CD14-positive monocyte (primary cell): ENCODE results near the gene ATP5F1D. TPM values are rescaled to one million over a fixed set of nuclear protein-coding genes. Genes with fewer than 3 reads are reported as not detected.

ENCODE experiments used
- DNase-seq, 3 donors: peaks; one replicate each; pipeline ENCODE4 v3.0.0-alpha.2; 2011 to 2022
- H2AFZ ChIP-seq: 2 replicates; pipeline ENCODE4 v1.6.0; 2012; ENCODE audit warnings: mild to moderate bottlenecking, low read depth, low read length, inconsistent platforms; ENCODE audit not compliant: insufficient read depth, poor library complexity, severe bottlenecking
- H3K27ac ChIP-seq, 2 donors: 1 replicate in 1 of 2; 2 replicates in 1 of 2; pipeline ENCODE4 v1.5.1; 2012 to 2013; ENCODE audit warnings: low read length in 2 of 2, control low read depth in 1 of 2, inconsistent platforms in 1 of 2, low read depth in 1 of 2, mild to moderate bottlenecking in 1 of 2
- H3K27me3 ChIP-seq, 2 donors: one replicate each; pipeline versions ENCODE4 v1.6.0 to v1.6.1; 2011 to 2013; ENCODE audit warnings: low read length in 2 of 2; ENCODE audit not compliant: control insufficient read depth in 2 of 2, insufficient read depth in 2 of 2
- H3K36me3 ChIP-seq, 2 donors: replicated peaks in 1 of 2; 1 replicate in 1 of 2; 2 replicates in 1 of 2; pipeline versions ENCODE4 v1.5.1 to v1.6.1; 2012 to 2013; ENCODE audit warnings: low read length in 2 of 2, control low read depth in 1 of 2, inconsistent platforms in 1 of 2, mild to moderate bottlenecking in 1 of 2; ENCODE audit not compliant: insufficient read depth in 2 of 2, control insufficient read depth in 1 of 2
- H3K4me1 ChIP-seq, 2 donors: 1 replicate in 1 of 2; 2 replicates in 1 of 2; pipeline versions ENCODE4 v1.5.1 to v1.6.1; 2012 to 2013; ENCODE audit warnings: low read length in 2 of 2, control low read depth in 1 of 2, inconsistent platforms in 1 of 2, mild to moderate bottlenecking in 1 of 2, moderate library complexity in 1 of 2; ENCODE audit not compliant: insufficient read depth in 2 of 2, control insufficient read depth in 1 of 2
- H3K4me2 ChIP-seq: replicated peaks from 2 replicates; pipeline ENCODE3; 2012; ENCODE audit warnings: low read length, moderate library complexity, mild to moderate bottlenecking; ENCODE audit not compliant: poor library complexity, severe bottlenecking; ENCODE audit errors: extremely low read depth
- H3K4me3 ChIP-seq, 3 experiments: fragments of 200-600 bp in 1 of 3; sonication (generic) in 1 of 3; replicated peaks in 1 of 3; 1 replicate in 2 of 3; 2 replicates in 1 of 3; pipeline ENCODE4 v1.5.1; 2011 to 2013; ENCODE audit warnings: low read length in 3 of 3, mild to moderate bottlenecking in 3 of 3, control low read depth in 2 of 3, low read depth in 2 of 3, inconsistent platforms in 1 of 3, moderate library complexity in 1 of 3
- H3K79me2 ChIP-seq: 2 replicates; pipeline ENCODE4 v1.6.0; 2012; ENCODE audit warnings: mild to moderate bottlenecking, control low read depth, inconsistent platforms, low read length, moderate library complexity; ENCODE audit not compliant: insufficient read depth
- H3K9ac ChIP-seq: 2 replicates; pipeline ENCODE4 v1.6.0; 2017; ENCODE audit warnings: low read length, mild to moderate bottlenecking; ENCODE audit not compliant: insufficient read depth, poor library complexity, severe bottlenecking
- H3K9me3 ChIP-seq, 2 donors: replicated peaks in 1 of 2; 1 replicate in 1 of 2; 2 replicates in 1 of 2; pipeline versions ENCODE4 v1.5.1 to v1.6.1; 2012 to 2013; ENCODE audit warnings: low read length in 2 of 2, control low read depth in 1 of 2; ENCODE audit not compliant: control insufficient read depth in 1 of 2, insufficient read depth in 1 of 2
- H4K20me1 ChIP-seq: 2 replicates; pipeline ENCODE4 v1.6.0; 2012; ENCODE audit warnings: mild to moderate bottlenecking, low read length, control low read depth, moderate library complexity; ENCODE audit not compliant: insufficient read depth
- H3K27ac Mint-ChIP-seq, 7 donors: one replicate each; pipeline ENCODE4 v1.8.0; 2020; ENCODE audit warnings: mild to moderate bottlenecking in 7 of 7, mixed read lengths in 7 of 7, moderate library complexity in 6 of 7, inconsistent platforms in 2 of 7
- H3K27me3 Mint-ChIP-seq, 3 donors: one replicate each; pipeline ENCODE4 v1.8.0; 2021 to 2022; ENCODE audit warnings: low read depth in 3 of 3, mild to moderate bottlenecking in 3 of 3, mixed read lengths in 3 of 3, moderate library complexity in 3 of 3, inconsistent platforms in 1 of 3
- H3K36me3 Mint-ChIP-seq, 2 donors: one replicate each; pipeline ENCODE4 v1.8.0; 2020; ENCODE audit warnings: mixed read lengths in 2 of 2, inconsistent platforms in 1 of 2, mild to moderate bottlenecking in 1 of 2
- H3K4me1 Mint-ChIP-seq: one replicate; pipeline ENCODE4 v1.8.0; 2020; ENCODE audit warnings: mild to moderate bottlenecking, mixed read lengths
- H3K4me3 Mint-ChIP-seq, 2 donors: one replicate each; pipeline ENCODE4 v1.8.0; 2020; ENCODE audit warnings: mild to moderate bottlenecking in 2 of 2, mixed read lengths in 2 of 2, moderate library complexity in 1 of 2
- H3K9me3 Mint-ChIP-seq, 7 donors: one replicate each; pipeline ENCODE4 v1.8.0; 2020 to 2022; ENCODE audit warnings: mixed read lengths in 7 of 7, mild to moderate bottlenecking in 6 of 7, moderate library complexity in 6 of 7, inconsistent platforms in 2 of 7
- WGBS: methylation state at CpG from one replicate; pipeline ENCODE4 v1.1.5; 2013; ENCODE audit warnings: missing lambda C conversion rate; ENCODE audit not compliant: insufficient coverage; 5-methylcytosine and 5-hydroxymethylcytosine counted together
- intact Hi-C, 2 donors: fragments of 100-400 bp; cut with micrococcal nuclease; formaldehyde crosslinking; loops; one replicate each; pipeline versions ENCODE4 v1.15.0 to v1.15.1; 2023
- polyA plus RNA-seq, 3 donors: library from polyadenylated mRNA; depleted of rRNA in 1 of 3; unstranded in 2 of 3; stranded (reverse) in 1 of 3; fragments of 300-500 nt in 2 of 3; fragments of >200 nt in 1 of 3; fragmentation: Illumina TruSeq in 2 of 3; gene quantifications; 1 replicate in 2 of 3; 2 replicates in 1 of 3; pipeline ENCODE4 v1.2.3, GENCODE V29; 2012 to 2021
- TF ChIP-seq, protein P1 (sequence below): fragments of 200-600 bp; IDR thresholded peaks from one replicate; pipeline ENCODE4 v1.8.0; 2022; ENCODE audit warnings: antibody characterized with exemption, mild to moderate bottlenecking

ATP5F1D gene
- polyA plus RNA-seq, 3 donors, result 122 to 160 (median 143) TPM

DNA sequence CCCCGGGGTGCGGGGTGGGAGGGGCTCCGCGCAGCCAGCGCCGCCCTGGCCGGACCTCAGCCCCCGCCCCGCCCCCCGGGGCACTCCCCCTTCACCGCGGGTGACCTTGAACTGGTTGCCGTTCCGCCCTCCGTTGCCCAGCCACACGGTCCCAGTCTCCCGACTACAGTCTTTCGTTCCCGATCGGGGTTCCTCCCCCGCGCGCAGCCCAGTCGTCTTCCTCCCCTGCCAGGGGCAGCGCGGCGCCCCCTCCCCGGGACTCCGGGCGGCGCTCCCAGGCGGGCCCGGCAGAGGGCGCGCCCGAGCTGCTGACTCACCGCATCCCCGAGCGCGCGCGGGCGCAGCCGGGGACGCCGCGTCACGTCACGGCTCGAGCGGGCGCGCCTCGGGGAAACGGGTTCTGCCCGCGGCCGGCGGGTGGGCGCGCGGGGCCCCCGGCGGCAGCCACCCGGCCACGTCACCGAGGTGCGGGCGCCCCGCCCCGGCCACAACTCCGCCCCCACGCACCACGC is 7.3 kb downstream of the ATP5F1D start:
- no peak overlapping the region for H2AFZ ChIP-seq

DNA sequence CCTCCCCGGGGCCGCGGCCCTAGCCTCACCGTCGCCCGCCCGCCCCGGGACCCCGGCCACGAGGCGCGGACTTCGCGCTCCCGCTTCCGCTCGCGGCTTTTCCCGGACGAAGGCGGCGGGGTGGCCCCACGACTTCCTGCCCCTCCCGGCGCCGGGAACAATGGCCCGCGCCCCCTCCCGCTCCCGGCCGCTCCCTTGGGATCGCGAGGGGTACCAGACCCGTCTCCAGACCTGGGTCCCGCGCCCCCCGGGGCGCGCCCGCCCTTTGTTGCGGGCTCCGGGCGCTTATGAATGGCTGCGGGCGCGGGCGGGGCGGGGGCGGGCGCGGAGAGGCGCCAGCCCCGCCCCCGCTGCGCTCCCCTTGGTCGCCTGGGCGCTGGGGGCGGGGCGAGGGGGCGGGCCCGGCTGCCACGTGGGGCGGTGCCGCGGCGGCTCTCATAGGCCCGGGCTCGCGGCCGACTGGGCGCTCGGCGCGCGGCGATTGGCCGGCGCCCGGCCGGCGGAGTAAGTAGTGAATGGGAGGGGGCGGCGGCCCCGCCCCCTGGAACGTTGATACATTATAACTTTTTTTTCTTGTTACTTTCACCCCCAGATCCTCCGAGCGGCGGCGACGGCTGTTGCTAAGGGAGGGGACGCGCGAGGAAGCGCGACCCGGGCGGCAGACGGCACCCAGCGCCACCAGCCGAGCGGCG is 7.9 kb downstream of the ATP5F1D start:
- H3K4me1 ChIP-seq, result peaks cover 38 to 46% of the 10 kb centered on the region in 2 donors
- peak overlapping the region; percentile 84 for H3K4me3 Mint-ChIP-seq

More for the DNA sequence above, 7.3 kb downstream of the ATP5F1D start:
- H3K27ac ChIP-seq, result peak overlapping the region; percentile 92 to 95
- Mint-ChIP-seq H3K4me3 (peak overlapping the region; percentile 76 to 87), H3K27me3 (peaks cover 0 to 6% (median 0%) of the 10 kb centered on the region in 3 donors), H3K9me3 (peaks cover 0 to 2% (median 0%) of the 10 kb centered on the region in 7 donors), H3K4me1 (peaks cover 22% of the 10 kb centered on the region), H3K36me3 (peaks cover 8 to 16% of the 10 kb centered on the region in 2 donors), H3K27ac (peak overlapping the region; percentile 85 to 97 (median 95))
- peak overlapping the region; percentile 97 for H3K9ac ChIP-seq
- peak overlapping the region; percentile 59 to 99 (median 83) for H3K4me3 ChIP-seq
- H3K9me3 ChIP-seq, result no peaks in the 10 kb centered on the region
- intact Hi-C loops, result loop anchor here in 1 of 2 donors (10.0 kb wide), 3 partner anchors 144 to 384 kb away; partner anchors contain the start of genes ARID3A and GPX4
- H3K4me1 ChIP-seq, result peaks cover 38 to 46% of the 10 kb centered on the region in 2 donors
- WGBS, result under 1% methylated on average over 61 of the region's 74 CpGs
- H4K20me1 ChIP-seq, result peaks cover 54% of the 10 kb centered on the region
- peaks cover 10 to 16% of the 10 kb centered on the region in 2 donors for H3K36me3 ChIP-seq
- H3K27me3 ChIP-seq, result no peaks in the 10 kb centered on the region
- peak; percentile 76 to 87 (median 77) for DNase-seq
- peak overlapping the region; percentile 75 for H3K4me2 ChIP-seq
- TF ChIP-seq, protein P1, sequence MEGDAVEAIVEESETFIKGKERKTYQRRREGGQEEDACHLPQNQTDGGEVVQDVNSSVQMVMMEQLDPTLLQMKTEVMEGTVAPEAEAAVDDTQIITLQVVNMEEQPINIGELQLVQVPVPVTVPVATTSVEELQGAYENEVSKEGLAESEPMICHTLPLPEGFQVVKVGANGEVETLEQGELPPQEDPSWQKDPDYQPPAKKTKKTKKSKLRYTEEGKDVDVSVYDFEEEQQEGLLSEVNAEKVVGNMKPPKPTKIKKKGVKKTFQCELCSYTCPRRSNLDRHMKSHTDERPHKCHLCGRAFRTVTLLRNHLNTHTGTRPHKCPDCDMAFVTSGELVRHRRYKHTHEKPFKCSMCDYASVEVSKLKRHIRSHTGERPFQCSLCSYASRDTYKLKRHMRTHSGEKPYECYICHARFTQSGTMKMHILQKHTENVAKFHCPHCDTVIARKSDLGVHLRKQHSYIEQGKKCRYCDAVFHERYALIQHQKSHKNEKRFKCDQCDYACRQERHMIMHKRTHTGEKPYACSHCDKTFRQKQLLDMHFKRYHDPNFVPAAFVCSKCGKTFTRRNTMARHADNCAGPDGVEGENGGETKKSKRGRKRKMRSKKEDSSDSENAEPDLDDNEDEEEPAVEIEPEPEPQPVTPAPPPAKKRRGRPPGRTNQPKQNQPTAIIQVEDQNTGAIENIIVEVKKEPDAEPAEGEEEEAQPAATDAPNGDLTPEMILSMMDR, result peak; percentile 93
- peaks cover 55% of the 10 kb centered on the region for H3K79me2 ChIP-seq

More for the DNA sequence above, 7.9 kb downstream of the ATP5F1D start:
- Mint-ChIP-seq H3K9me3 (peaks cover 0 to 2% (median 0%) of the 10 kb centered on the region in 7 donors), H3K4me1 (peaks cover 24% of the 10 kb centered on the region), H3K27me3 (peaks cover 0 to 6% (median 0%) of the 10 kb centered on the region in 3 donors), H3K36me3 (peaks cover 10 to 19% of the 10 kb centered on the region in 2 donors), H3K27ac (peak overlapping the region in 6 of 7 donors; percentile 46 to 87 (median 75))
- H3K9ac ChIP-seq, result peak overlapping the region; percentile 97
- peaks cover 13 to 22% of the 10 kb centered on the region in 2 donors for H3K36me3 ChIP-seq
- H3K9me3 ChIP-seq, result no peaks in the 10 kb centered on the region
- H2AFZ ChIP-seq, result no peak overlapping the region
- DNase-seq, result peak; percentile 93 to 97 (median 95)
- H3K79me2 ChIP-seq, result peaks cover 55% of the 10 kb centered on the region
- peak overlapping the region; percentile 64 to 95 for H3K27ac ChIP-seq
- H3K27me3 ChIP-seq, result no peaks in the 10 kb centered on the region
- intact Hi-C loops, result loop anchor here in 1 of 2 donors (10.0 kb wide), 3 partner anchors 145 to 385 kb away; partner anchors contain the start of genes ARID3A and GPX4
- TF ChIP-seq, protein P1, result no peak
- peak overlapping the region; percentile 96 for H3K4me2 ChIP-seq
- peak overlapping the region; percentile 77 to 99 (median 83) for H3K4me3 ChIP-seq
- peaks cover 55% of the 10 kb centered on the region for H4K20me1 ChIP-seq
- under 1% methylated on average over 80 of the region's 102 CpGs for WGBS
